Skeletal muscle tissue (tissue), 4 donors: ENCODE results near the gene MIER2. TPM values are rescaled to one million over a fixed set of nuclear protein-coding genes. Genes with fewer than 3 reads are reported as not detected.
"Not testable (repeated sequence)": the region's sequence is repeated elsewhere in the genome, so short reads cannot be mapped to it uniquely, and the experiment has no call there.

ENCODE experiments used
- H3K27ac ChIP-seq: one replicate; pipeline ENCODE4 v1.7.0; 2013; ENCODE audit warnings: mild to moderate bottlenecking, low read depth, low read length, inconsistent platforms
- H3K27me3 ChIP-seq, 3 donors: one replicate each; pipeline ENCODE4 v1.7.0; 2013; ENCODE audit warnings: low read length in 3 of 3; ENCODE audit not compliant: control insufficient read depth in 3 of 3, insufficient read depth in 3 of 3
- H3K36me3 ChIP-seq, 3 donors: one replicate each; pipeline ENCODE4 v1.7.0; 2013; ENCODE audit warnings: low read length in 3 of 3; ENCODE audit not compliant: control insufficient read depth in 3 of 3, insufficient read depth in 3 of 3
- H3K4me1 ChIP-seq, 3 donors: one replicate each; pipeline ENCODE4 v1.7.0; 2013; ENCODE audit warnings: low read length in 3 of 3, mild to moderate bottlenecking in 3 of 3; ENCODE audit not compliant: control insufficient read depth in 3 of 3, insufficient read depth in 3 of 3
- H3K4me3 ChIP-seq, 3 donors: one replicate each; pipeline ENCODE4 v1.7.0; 2013; ENCODE audit warnings: low read length in 3 of 3
- H3K9ac ChIP-seq, 3 donors: one replicate each; pipeline ENCODE4 v1.7.0; 2013; ENCODE audit warnings: low read length in 3 of 3, mild to moderate bottlenecking in 3 of 3, moderate library complexity in 2 of 3, low read depth in 1 of 3
- H3K9me3 ChIP-seq, 3 donors: one replicate each; pipeline ENCODE4 v1.7.0; 2013; ENCODE audit warnings: low read length in 3 of 3; ENCODE audit not compliant: control insufficient read depth in 3 of 3
- total RNA-seq: library from RNA; depleted of rRNA; stranded (reverse); fragments of >200 nt; gene quantifications from one replicate; pipeline ENCODE4 v1.2.3, GENCODE V29; 2014
- donor health status: Osteomylitis.

The MIER2 gene
- total RNA-seq, 1 donor from 2014 or later = 3.7 TPM

GRCh38 chr19:362683-363082 is 18.1 kb upstream of the MIER2 start:
- Histone ChIP-seq H3K9me3 (peaks cover 0 to 2% (median 0%) of the 10 kb centered on the region in 3 donors), H3K36me3 (no peaks in the 10 kb centered on the region), H3K4me3 (no peak overlapping the region), H3K27me3 (peaks cover 16 to 37% (median 34%) of the 10 kb centered on the region in 3 donors), H3K27ac (no peak overlapping the region), H3K4me1 (no peaks in the 10 kb centered on the region), H3K9ac (no peak overlapping the region)

GRCh38 chr19:362154-362553 is 17.6 kb upstream of the MIER2 start:
- Histone ChIP-seq H3K36me3 (no peaks in the 10 kb centered on the region), H3K27ac (no peak overlapping the region), H3K27me3 (peaks cover 19 to 39% (median 32%) of the 10 kb centered on the region in 3 donors), H3K9me3 (peaks cover 0 to 2% (median 0%) of the 10 kb centered on the region in 3 donors), H3K4me3 (no peak overlapping the region), H3K4me1 (no peaks in the 10 kb centered on the region), H3K9ac (no peak overlapping the region)

GRCh38 chr19:359653-359925 is 15.0 kb upstream of the MIER2 start:
- H3K27me3 ChIP-seq = peaks cover 14 to 24% (median 14%) of the 10 kb centered on the region in 3 donors
- H3K36me3 ChIP-seq = no peaks in the 10 kb centered on the region
- no peak overlapping the region for H3K4me3 ChIP-seq
- no peak overlapping the region for H3K27ac ChIP-seq
- no peaks in the 10 kb centered on the region for H3K9me3 ChIP-seq
- no peak overlapping the region for H3K9ac ChIP-seq
- no peaks in the 10 kb centered on the region for H3K4me1 ChIP-seq

- not testable (repeated sequence) for H3K9ac ChIP-seq, H3K27ac ChIP-seq, H3K9me3 ChIP-seq, H3K4me1 ChIP-seq, H3K36me3 ChIP-seq, H3K4me3 ChIP-seq
- peaks cover 12 to 20% (median 14%) of the 10 kb centered on the region in 3 donors for H3K27me3 ChIP-seq
Measured at GRCh38 chr19:355536-355935, 10.9 kb upstream of the MIER2 start.

- Histone ChIP-seq H3K9ac (no peak overlapping the region), H3K36me3 (no peaks in the 10 kb centered on the region), H3K4me3 (no peak overlapping the region), H3K27ac (no peak overlapping the region), H3K9me3 (peaks cover 0 to 4% (median 4%) of the 10 kb centered on the region in 3 donors), H3K4me1 (no peaks in the 10 kb centered on the region), H3K27me3 (peaks cover 12 to 20% (median 14%) of the 10 kb centered on the region in 3 donors)
Measured at GRCh38 chr19:355134-355533, 10.5 kb upstream of the MIER2 start.

- H3K9ac ChIP-seq = no peak overlapping the region
- H3K27ac ChIP-seq = no peak overlapping the region
- no peaks in the 10 kb centered on the region for H3K4me1 ChIP-seq
- H3K9me3 ChIP-seq = peaks cover 0 to 4% (median 4%) of the 10 kb centered on the region in 3 donors
- no peak overlapping the region for H3K4me3 ChIP-seq
- peaks cover 4 to 6% (median 5%) of the 10 kb centered on the region in 3 donors for H3K27me3 ChIP-seq
- no peaks in the 10 kb centered on the region for H3K36me3 ChIP-seq
Measured at GRCh38 chr19:351976-352625, 7.5 kb upstream of the MIER2 start.

- no peak overlapping the region for H3K4me3 ChIP-seq
Measured at GRCh38 chr19:347946-348861, 3.6 kb upstream of the MIER2 start.

GRCh38 chr19:345320-345879 is 804 bp upstream of the MIER2 start:
- peak overlapping the region in 2 of 3 donors; percentile 69 to 75 for H3K4me3 ChIP-seq
- peaks cover 0 to 3% (median 0%) of the 10 kb centered on the region in 3 donors for H3K36me3 ChIP-seq
- H3K9ac ChIP-seq = peak overlapping the region in 1 of 3 donors; percentile 16
- no peaks in the 10 kb centered on the region for H3K9me3 ChIP-seq
- H3K27me3 ChIP-seq = peaks cover 4 to 6% (median 5%) of the 10 kb centered on the region in 3 donors
- H3K4me1 ChIP-seq = peaks cover 25 to 38% (median 29%) of the 10 kb centered on the region in 3 donors
- no peak overlapping the region for H3K27ac ChIP-seq

More at GRCh38 chr19:347946-348861, 3.6 kb upstream of the MIER2 start:
- H3K36me3 ChIP-seq = peaks cover 0 to under 1% (median 0%) of the 10 kb centered on the region in 3 donors
- H3K27ac ChIP-seq = no peak overlapping the region
- peaks cover 5 to 11% (median 8%) of the 10 kb centered on the region in 3 donors for H3K4me1 ChIP-seq
- H3K9me3 ChIP-seq = peaks cover 0 to 4% (median 4%) of the 10 kb centered on the region in 3 donors
- no peak overlapping the region for H3K9ac ChIP-seq
- H3K27me3 ChIP-seq = peaks cover 4 to 6% (median 5%) of the 10 kb centered on the region in 3 donors

- H3K4me3 ChIP-seq = peak overlapping the region; percentile 64 to 75 (median 64)
- peak overlapping the region; percentile 36 for H3K27ac ChIP-seq
- H3K9ac ChIP-seq = peak overlapping the region; percentile 55 to 85 (median 65)
- no peaks in the 10 kb centered on the region for H3K9me3 ChIP-seq
- H3K27me3 ChIP-seq = peaks cover 4 to 6% (median 5%) of the 10 kb centered on the region in 3 donors
- H3K36me3 ChIP-seq = peaks cover 0 to 3% (median 2%) of the 10 kb centered on the region in 3 donors
- peaks cover 25 to 39% (median 29%) of the 10 kb centered on the region in 3 donors for H3K4me1 ChIP-seq
Measured at GRCh38 chr19:343941-344624, 513 bp downstream of the MIER2 start.
